WERI-Rb-1 (cell line): ENCODE results near the gene MFSD12.

Source experiments
- DNase-seq: peaks from one replicate; pipeline ENCODE4 v3.0.0-alpha.2; 2020
- H3K27ac ChIP-seq: fragments of 250-450 bp; sonication (Bioruptor Pico); 2 replicates; pipeline ENCODE4 v1.5.1; 2020; ENCODE audit warnings: mild to moderate bottlenecking, moderate library complexity
- H3K27me3 ChIP-seq: fragments of 250-450 bp; sonication (Bioruptor Pico); 2 replicates; pipeline ENCODE4 v1.5.1; 2021; ENCODE audit warnings: mild to moderate bottlenecking, low read depth, moderate library complexity; ENCODE audit not compliant: insufficient read depth, severe bottlenecking
- H3K36me3 ChIP-seq: fragments of 250-450 bp; sonication (Bioruptor Pico); 2 replicates; pipeline ENCODE4 v1.5.1; 2020; ENCODE audit warnings: mild to moderate bottlenecking, moderate library complexity
- H3K4me3 ChIP-seq: 2 replicates; pipeline ENCODE4 v1.5.1; 2011; ENCODE audit warnings: low read depth, mild to moderate bottlenecking, control low read depth, low read length
- H3K9me3 ChIP-seq: fragments of 250-450 bp; sonication (Bioruptor Pico); 2 replicates; pipeline ENCODE4 v1.5.1; 2021; ENCODE audit warnings: mild to moderate bottlenecking, moderate library complexity; ENCODE audit not compliant: severe bottlenecking
- TF ChIP-seq, protein P1 (sequence below): IDR thresholded peaks from 2 replicates; pipeline ENCODE4 v1.5.1; 2011; ENCODE audit warnings: low read depth, mild to moderate bottlenecking, control low read depth, inconsistent platforms, low read length

The MFSD12 gene

DNA sequence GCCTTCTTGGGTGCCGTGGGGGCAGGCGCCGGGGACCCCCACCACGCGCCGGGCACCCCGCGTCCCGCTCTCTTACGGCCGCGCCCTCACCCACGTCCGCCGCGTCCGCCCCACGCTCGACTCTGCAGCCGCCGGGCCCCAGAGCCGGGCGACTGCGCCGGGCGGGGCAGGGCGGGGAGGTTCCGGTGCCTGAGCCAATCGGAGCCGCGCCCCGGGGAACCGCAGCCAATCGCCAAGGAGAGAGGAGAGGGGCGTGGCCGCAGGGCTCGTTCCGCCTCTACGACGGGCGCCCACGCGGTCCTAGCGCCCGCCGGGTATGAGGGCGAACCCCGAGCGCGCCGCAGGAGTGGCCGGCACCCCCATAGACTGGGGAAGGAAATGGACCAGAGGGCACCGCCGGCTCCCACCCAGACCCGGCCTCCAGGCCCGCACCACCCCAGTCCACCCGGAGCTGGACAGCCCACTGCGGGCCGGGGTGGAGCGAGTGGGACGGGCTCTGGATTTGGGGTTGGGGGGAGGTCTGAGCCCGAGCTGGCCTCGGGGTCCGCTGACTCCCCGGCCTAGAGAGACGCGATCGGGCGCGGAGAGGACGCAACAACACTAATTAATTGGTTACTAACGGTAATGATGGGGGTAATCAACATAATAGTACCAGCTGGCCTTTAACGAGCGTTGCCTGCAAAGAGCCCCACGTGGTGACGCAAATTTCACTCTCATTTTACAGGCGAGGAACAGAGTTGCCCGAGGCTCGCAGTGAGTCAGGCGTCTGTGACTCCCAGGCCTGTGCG is at the start of gene MFSD12:
Gene MFSD12, minus strand, starts transcription at position 126 of the 788 bp plus-strand sequence. CDS start 183 bp downstream, outside the sequence.
- Histone ChIP-seq H3K36me3 (no peaks in the 10 kb centered on the region; the same call in 1 of the 2 replicates), H3K9me3 (no peaks in the 10 kb centered on the region), H3K4me3 (peak within 1 kb of the TSS; percentile 70), H3K27me3 (no peaks in the 10 kb centered on the region), H3K27ac (peak within 1 kb of the TSS; percentile 82)
- DNase-seq, result peak; percentile 95
- TF ChIP-seq, protein P1, sequence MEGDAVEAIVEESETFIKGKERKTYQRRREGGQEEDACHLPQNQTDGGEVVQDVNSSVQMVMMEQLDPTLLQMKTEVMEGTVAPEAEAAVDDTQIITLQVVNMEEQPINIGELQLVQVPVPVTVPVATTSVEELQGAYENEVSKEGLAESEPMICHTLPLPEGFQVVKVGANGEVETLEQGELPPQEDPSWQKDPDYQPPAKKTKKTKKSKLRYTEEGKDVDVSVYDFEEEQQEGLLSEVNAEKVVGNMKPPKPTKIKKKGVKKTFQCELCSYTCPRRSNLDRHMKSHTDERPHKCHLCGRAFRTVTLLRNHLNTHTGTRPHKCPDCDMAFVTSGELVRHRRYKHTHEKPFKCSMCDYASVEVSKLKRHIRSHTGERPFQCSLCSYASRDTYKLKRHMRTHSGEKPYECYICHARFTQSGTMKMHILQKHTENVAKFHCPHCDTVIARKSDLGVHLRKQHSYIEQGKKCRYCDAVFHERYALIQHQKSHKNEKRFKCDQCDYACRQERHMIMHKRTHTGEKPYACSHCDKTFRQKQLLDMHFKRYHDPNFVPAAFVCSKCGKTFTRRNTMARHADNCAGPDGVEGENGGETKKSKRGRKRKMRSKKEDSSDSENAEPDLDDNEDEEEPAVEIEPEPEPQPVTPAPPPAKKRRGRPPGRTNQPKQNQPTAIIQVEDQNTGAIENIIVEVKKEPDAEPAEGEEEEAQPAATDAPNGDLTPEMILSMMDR, result 0 out of 2 replicates have a peak, but pooled peaks have one; percentile 5

DNA sequence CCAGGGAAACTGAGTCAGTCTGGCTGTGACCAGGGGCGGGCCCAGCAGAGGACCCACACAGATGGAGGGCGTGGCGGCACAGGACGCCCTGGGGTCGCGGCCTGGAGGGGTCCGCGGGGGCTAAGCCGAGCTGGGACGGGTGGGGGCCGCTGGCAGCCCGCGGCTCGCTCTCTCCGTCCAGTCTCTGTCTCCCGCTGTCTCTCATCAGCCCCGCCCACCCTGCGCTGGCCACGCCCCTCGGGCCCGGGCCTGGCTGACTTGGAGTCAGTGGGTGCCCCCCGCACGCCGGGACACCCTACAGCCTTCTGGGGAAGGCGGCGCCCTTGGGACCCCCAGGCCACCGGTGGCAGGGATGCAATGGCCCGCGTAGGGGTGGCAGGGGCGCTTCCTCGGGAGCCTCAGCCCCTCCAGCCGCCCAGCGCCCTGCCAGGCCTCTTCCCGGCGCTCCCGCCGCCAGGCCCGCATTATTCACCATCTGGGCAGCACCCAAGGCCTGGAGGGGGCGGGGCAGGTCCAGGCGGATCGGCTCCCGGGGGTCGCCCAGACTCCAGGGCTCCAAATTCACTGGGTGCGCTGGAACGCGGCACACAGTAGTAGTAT is 49.4 kb upstream of the MFSD12 start, which contains the start of gene TBXA2R:
Gene TBXA2R, minus strand, starts transcription at position 186 of the 600 bp plus-strand sequence. CDS start 6,241 bp downstream, outside the sequence.
- peak; percentile 90 for DNase-seq
- H3K9me3 ChIP-seq, result no peaks in the 10 kb centered on the region
- H3K4me3 ChIP-seq, result peak within 1 kb of the TSS; percentile 55
- H3K27me3 ChIP-seq, result no peaks in the 10 kb centered on the region
- peaks cover 6% of the 10 kb centered on the region for H3K36me3 ChIP-seq
- TF ChIP-seq, protein P1, result no peak
- peak within 1 kb of the TSS; percentile 69 for H3K27ac ChIP-seq

DNA sequence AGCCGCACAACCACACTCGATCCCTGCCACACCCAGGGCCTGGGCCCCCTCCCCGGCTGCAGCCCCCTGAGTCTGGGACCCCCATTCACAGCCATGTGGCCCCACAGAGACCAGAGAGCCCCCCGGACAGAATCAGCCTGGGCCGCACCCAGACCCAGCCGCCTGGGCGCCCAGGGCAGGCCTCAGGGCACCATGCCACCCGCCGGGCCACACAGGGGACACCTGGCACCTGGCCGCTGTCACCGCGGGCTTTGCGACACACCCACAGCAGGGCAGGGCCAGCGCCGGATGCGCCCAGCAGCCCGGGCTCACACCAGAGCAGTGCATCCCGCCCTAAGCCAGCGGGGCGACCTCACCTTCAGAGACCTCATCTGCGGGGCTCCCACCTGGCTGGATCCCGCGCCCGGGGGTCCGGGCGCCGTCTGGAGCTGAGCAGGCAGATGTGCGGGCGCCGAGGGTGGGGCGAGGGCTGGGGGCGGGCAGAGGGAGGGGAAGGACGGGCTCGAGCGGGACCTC is 48.8 kb upstream of the MFSD12 start:
- DNase-seq, result peak; percentile 58
- peak overlapping the region; percentile 69 for H3K27ac ChIP-seq

DNA sequence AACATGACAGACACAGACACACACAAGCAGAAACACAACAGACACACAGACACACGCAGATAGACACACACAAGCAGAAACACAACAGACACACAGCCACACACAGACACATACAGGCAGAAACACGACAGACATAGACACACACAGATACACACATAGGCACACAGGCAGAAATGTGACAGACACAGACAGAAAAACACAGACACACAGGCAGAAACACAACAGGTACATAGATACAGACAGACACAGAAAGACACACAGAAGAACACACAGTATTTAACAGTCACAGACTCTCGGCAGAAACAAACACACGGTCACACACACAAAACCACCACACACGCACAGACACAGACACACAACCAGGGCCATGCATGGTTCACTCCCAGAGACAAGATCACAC is 48.4 kb upstream of the MFSD12 start:
- TF ChIP-seq, protein P1, result no peak
- H3K4me3 ChIP-seq, result peak overlapping the region; percentile 55
- H3K27ac ChIP-seq, result no peak overlapping the region

More for the DNA sequence above, 48.8 kb upstream of the MFSD12 start:
- TF ChIP-seq, protein P1, result no peak
- H3K9me3 ChIP-seq, result no peaks in the 10 kb centered on the region
- peak overlapping the region; percentile 55 for H3K4me3 ChIP-seq
- H3K36me3 ChIP-seq, result peaks cover under 1% of the 10 kb centered on the region; the same call in 1 of the 2 replicates
- no peaks in the 10 kb centered on the region for H3K27me3 ChIP-seq

DNA sequence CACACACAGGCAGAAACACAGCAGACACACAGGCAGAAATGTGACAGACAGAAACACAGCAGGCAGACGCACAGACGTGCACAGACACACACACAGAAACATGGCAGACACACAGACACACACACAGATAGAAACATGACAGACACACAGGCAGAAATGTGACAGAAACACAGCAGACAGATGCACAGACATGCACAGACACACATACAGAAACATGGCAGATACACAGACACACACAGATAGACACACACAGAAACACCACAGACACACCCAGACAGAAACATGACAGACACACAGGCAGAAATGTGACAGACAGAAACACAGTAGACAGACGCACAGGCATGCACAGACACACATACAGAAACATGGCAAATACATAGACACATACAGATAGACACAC is 48.0 kb upstream of the MFSD12 start:
- Histone ChIP-seq H3K27ac (no peak overlapping the region), H3K4me3 (no peak overlapping the region), H3K9me3 (no peaks in the 10 kb centered on the region), H3K27me3 (no peaks in the 10 kb centered on the region), H3K36me3 (no peaks in the 10 kb centered on the region)
- DNase-seq, result no peak
- TF ChIP-seq, protein P1, result no peak

More for the DNA sequence above, 48.4 kb upstream of the MFSD12 start:
- no peak for DNase-seq
- no peaks in the 10 kb centered on the region for H3K36me3 ChIP-seq
- H3K9me3 ChIP-seq, result no peaks in the 10 kb centered on the region
- no peaks in the 10 kb centered on the region for H3K27me3 ChIP-seq
